Suprapubic skin (tissue), 4 donors: Measurements from ENCODE around the gene MRPL12. TPM values are rescaled to one million over a fixed set of nuclear protein-coding genes. Genes with fewer than 3 reads are reported as not detected.

Experiments
- DNase-seq, 2 donors: peaks; one replicate each; pipeline ENCODE4 v3.0.0-alpha.2; 2019; ENCODE audit warnings: low spot score in 2 of 2
- H3K27ac ChIP-seq: fragments of 200-600 bp; sonication (generic); one replicate; pipeline ENCODE4 v1.5.1; 2019
- H3K27me3 ChIP-seq: fragments of 200-600 bp; sonication (generic); one replicate; pipeline ENCODE4 v1.5.1; 2019
- H3K36me3 ChIP-seq: fragments of 200-600 bp; sonication (generic); one replicate; pipeline ENCODE4 v1.5.1; 2019
- H3K4me1 ChIP-seq: fragments of 200-600 bp; sonication (generic); one replicate; pipeline ENCODE4 v1.5.1; 2019
- H3K4me3 ChIP-seq: fragments of 200-600 bp; sonication (generic); one replicate; pipeline ENCODE4 v1.5.1; 2019; ENCODE audit warnings: mild to moderate bottlenecking
- H3K9me3 ChIP-seq: fragments of 200-600 bp; sonication (generic); one replicate; pipeline ENCODE4 v1.5.1; 2019
- CTCF ChIP-seq, 2 donors: fragments of 200-600 bp in 1 of 2; fragments of 450-650 bp in 1 of 2; sonication (generic) in 1 of 2; IDR thresholded peaks; one replicate each; pipeline ENCODE4 v1.5.1; 2016 to 2019; ENCODE audit warnings: antibody characterized with exemption in 2 of 2, mild to moderate bottlenecking in 1 of 2, moderate library complexity in 1 of 2
- EP300 ChIP-seq: sonication (generic); formaldehyde crosslinking; IDR thresholded peaks from one replicate; pipeline ENCODE4 v1.6.1; 2017; ENCODE audit warnings: antibody characterized with exemption
- POLR2A ChIP-seq, 2 donors: fragments of 450-650 bp; IDR thresholded peaks; one replicate each; pipeline ENCODE4 v1.6.1; 2017; ENCODE audit warnings: antibody characterized with exemption in 2 of 2, mild to moderate bottlenecking in 2 of 2, moderate library complexity in 2 of 2
- POLR2AphosphoS5 ChIP-seq, 3 donors: sonication (generic); formaldehyde crosslinking; IDR thresholded peaks; one replicate each; pipeline ENCODE4 v1.6.1; 2017; ENCODE audit warnings: antibody characterized with exemption in 3 of 3
- WGBS: methylation state at CpG from one replicate; pipeline ENCODE4 v1.1.5; 2018; 5-methylcytosine and 5-hydroxymethylcytosine counted together
- total RNA-seq, 4 donors: library from RNA; depleted of rRNA; stranded (reverse); fragments of >200 nt; gene quantifications; one replicate each; pipeline ENCODE4 v1.1.0, GENCODE V29; 2016

MRPL12 gene
- total RNA-seq, 4 donors from 2014 or later = 27.6 to 65.7 (median 52.1) TPM

DNA sequence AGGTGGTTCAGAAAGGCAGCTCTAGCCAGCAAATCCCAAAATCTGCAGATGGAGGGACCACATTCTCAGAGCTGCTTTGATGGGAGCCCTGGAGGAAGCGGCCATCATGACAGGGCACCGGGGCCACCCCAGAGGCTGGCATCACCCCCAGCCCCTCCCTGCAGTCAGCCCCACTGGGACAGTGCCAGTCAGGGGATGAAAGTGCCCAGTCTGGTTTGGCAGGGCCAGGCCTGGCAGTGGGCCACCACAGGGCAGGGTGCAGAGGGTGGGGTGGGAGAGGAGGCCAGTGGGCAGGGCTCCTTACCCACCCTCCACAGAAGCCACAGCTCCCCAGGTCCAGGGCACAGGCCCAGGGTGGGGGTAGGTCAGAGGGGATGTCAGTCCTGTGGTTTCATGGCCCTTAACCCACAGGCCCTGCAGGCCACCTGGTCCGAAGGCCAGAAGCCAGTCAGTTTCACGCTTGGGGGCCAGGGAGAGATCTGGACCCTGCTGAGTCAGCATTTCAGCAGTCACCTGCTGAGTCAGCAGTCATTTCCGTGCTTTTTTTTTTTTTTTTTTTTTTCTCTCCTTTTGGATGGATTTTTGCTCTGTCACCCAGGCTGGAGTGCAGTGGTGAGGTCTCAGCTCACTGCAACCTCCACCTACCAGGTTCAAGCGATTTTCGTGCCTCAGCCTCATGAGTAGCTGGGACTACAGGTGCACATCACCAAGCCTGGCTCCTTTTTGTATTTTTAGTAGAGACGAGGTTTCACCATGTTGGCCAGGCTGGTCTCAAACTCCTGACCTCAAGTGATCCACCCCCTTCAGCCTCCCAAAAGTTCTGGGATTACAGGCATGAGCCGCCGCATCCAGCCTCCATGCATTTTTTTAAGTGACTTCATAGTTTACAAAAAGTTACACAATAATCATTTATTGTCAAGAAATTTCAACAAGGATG lies 19.3 kb downstream of the MRPL12 start:
- H3K9me3 ChIP-seq = no peaks in the 10 kb centered on the region
- peaks cover 40% of the 10 kb centered on the region for H3K4me1 ChIP-seq
- TF ChIP-seq EP300 (no peak), POLR2AphosphoS5 (IDR thresholded peaks at IDR 0.05) (peak in 2 of 3 donors; percentile 59 to 74), CTCF (IDR thresholded peaks at IDR 0.05) (no peak), POLR2A (IDR thresholded peaks at IDR 0.05) (no peak)
- H3K36me3 ChIP-seq = peaks cover 20% of the 10 kb centered on the region
- peak overlapping the region; percentile 76 for H3K27ac ChIP-seq
- H3K27me3 ChIP-seq = no peaks in the 10 kb centered on the region
- DNase-seq = peak in 1 of 2 donors; percentile 83
- no peak overlapping the region for H3K4me3 ChIP-seq
- WGBS = 35% methylated on average over 8 of the region's 10 CpGs

DNA sequence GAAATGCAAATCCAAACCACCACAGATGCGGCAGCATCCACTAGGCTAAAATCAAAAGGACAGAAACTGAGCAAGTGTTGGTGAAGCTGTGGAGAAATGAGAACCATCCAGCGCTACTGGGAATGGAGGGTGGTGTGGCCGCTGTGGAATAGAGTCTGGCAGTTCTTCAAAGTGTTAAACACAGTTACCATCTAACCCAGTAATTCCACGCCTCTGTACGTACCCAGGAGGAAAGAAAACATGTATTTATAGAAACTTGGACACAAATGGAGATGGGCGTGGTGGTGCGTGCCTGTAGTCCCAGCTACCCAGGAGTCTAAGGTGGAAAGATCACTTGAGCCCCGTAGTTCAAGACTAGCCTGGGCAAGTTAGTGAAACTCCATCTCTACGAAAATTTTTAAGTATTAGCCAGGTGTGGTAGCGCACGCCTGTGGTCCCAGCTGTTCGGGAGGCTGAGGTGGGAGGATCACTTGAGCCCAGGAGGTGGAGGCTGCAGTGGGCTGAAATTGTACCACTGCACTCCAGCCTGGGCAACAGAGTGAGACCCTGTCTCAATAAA lies 20.6 kb downstream of the MRPL12 start:
- no peaks in the 10 kb centered on the region for H3K27me3 ChIP-seq
- peak overlapping the region; percentile 76 for H3K27ac ChIP-seq
- peaks cover 8% of the 10 kb centered on the region for H3K36me3 ChIP-seq
- H3K4me3 ChIP-seq = no peak overlapping the region
- H3K4me1 ChIP-seq = peaks cover 40% of the 10 kb centered on the region
- 23% methylated on average over 12 of the region's 12 CpGs for WGBS
- DNase-seq = no peak
- H3K9me3 ChIP-seq = no peaks in the 10 kb centered on the region
- peak in 1 of 3 donors; percentile 1 for TF ChIP-seq POLR2AphosphoS5 (IDR thresholded peaks at IDR 0.05)
- no peak for TF ChIP-seq EP300

- no peaks in the 10 kb centered on the region for H3K36me3 ChIP-seq
- peak overlapping the region; percentile 69 for H3K27ac ChIP-seq
- peaks cover 41% of the 10 kb centered on the region for H3K4me1 ChIP-seq
- WGBS = 48% methylated on average over 8 of the region's 9 CpGs
- H3K9me3 ChIP-seq = no peaks in the 10 kb centered on the region
- H3K27me3 ChIP-seq = peaks cover 3% of the 10 kb centered on the region
- no peak for DNase-seq
- no peak for TF ChIP-seq POLR2AphosphoS5 (IDR thresholded peaks at IDR 0.05)
- TF ChIP-seq EP300 = no peak
- no peak for TF ChIP-seq CTCF (IDR thresholded peaks at IDR 0.05)
- TF ChIP-seq POLR2A (IDR thresholded peaks at IDR 0.05) = no peak
- H3K4me3 ChIP-seq = no peak overlapping the region
Measured at GRCh38 chr17:81725439-81725838, 22.3 kb downstream of the MRPL12 start.

- peak in 1 of 2 donors; percentile 67 for DNase-seq
- TF ChIP-seq EP300 (no peak), POLR2A (IDR thresholded peaks at IDR 0.05) (no peak), CTCF (IDR thresholded peaks at IDR 0.05) (no peak), POLR2AphosphoS5 (IDR thresholded peaks at IDR 0.05) (no peak)
- Histone ChIP-seq H3K4me3 (no peak overlapping the region), H3K27ac (peak overlapping the region; percentile 69), H3K36me3 (no peaks in the 10 kb centered on the region), H3K9me3 (no peaks in the 10 kb centered on the region), H3K27me3 (peaks cover 3% of the 10 kb centered on the region), H3K4me1 (peaks cover 44% of the 10 kb centered on the region)
- WGBS = 42% methylated on average over 9 of the region's 9 CpGs
Measured at GRCh38 chr17:81726004-81726403, 22.8 kb downstream of the MRPL12 start.

- H3K4me3 ChIP-seq = no peak overlapping the region
- H3K36me3 ChIP-seq = no peaks in the 10 kb centered on the region
- H3K27ac ChIP-seq = no peak overlapping the region
- peaks cover 44% of the 10 kb centered on the region for H3K4me1 ChIP-seq
- WGBS = 81% methylated on average over 23 of the region's 23 CpGs
- TF ChIP-seq EP300 = no peak
- no peak for TF ChIP-seq CTCF (IDR thresholded peaks at IDR 0.05)
- no peak for TF ChIP-seq POLR2A (IDR thresholded peaks at IDR 0.05)
- TF ChIP-seq POLR2AphosphoS5 (IDR thresholded peaks at IDR 0.05) = no peak
- H3K9me3 ChIP-seq = no peaks in the 10 kb centered on the region
- peaks cover 10% of the 10 kb centered on the region for H3K27me3 ChIP-seq
- DNase-seq = no peak
Measured at GRCh38 chr17:81727324-81728031, 24.3 kb downstream of the MRPL12 start.
